Kidney tubule cell (primary cell): ENCODE data around the gene KCTD1.

ENCODE experiments used
- DNase-seq: peaks from one replicate; pipeline ENCODE4 v3.0.0-alpha.2; 2018; ENCODE audit warnings: low spot score

KCTD1 gene

GRCh38 chr18:26524002-26524401 lies 24.4 kb downstream of the KCTD1 start:
- DNase-seq: no peak

DNA sequence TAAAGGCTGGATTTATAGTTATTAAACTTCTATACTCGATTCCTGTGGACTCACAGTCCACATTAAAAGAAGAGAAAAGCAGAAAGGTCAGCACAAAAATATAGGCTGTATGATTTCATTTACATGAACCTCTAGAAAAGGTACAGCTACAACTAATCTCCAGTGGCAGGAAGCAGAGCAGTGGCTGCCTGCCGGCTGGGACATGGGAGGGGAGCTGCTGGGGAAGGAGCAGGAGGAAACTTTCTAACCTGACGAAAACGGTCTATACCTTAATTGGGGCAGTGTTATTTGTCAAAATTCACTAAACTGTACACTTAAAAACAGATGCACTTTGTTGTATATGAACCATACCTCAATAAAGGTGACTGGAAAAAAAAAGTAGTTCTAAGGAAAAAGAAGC lies 26.7 kb downstream of the KCTD1 start:
- no peak for DNase-seq

DNA sequence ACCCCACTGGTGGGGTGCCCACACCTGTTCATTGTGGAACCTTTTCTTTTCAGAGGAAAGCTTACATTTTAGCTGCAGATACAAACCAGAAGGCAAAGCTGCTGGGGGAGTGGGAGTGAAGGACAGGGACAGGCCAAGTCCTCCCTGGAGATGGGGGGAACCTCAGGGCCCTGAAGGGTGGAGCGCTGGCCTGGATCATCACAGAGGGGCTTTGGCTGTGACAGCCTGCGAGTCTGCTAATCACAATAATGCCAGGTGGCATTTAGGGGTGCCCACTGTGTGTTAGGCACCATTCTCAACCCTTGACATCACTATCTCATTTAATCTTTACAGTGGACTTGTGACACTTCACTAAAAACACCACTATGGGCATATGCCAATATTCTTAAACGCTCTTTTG lies 27.4 kb downstream of the KCTD1 start:
- DNase-seq: no peak

GRCh38 chr18:26519114-26519513 lies 29.2 kb downstream of the KCTD1 start:
- DNase-seq: no peak

DNA sequence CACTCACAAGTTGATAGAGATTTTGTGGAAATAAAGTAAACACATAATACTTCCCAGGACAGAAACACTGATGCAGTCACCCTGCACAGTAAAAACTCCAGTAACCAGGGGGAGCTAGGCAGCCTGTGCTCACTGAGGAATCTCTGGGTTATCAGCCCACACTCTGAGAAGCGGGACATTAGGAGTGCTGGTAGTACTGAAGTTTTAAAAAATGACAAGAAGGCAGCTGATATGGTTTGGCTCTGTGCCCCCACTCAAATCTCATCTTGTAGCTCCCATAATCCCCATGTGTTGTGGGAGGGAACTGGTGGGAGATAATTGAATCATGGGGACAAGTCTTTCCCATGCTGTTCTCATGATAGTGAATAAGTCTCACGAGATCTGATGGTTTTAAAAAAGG lies 31.4 kb downstream of the KCTD1 start:
- no peak for DNase-seq

GRCh38 chr18:26515643-26516487 lies 32.5 kb downstream of the KCTD1 start:
- no peak for DNase-seq

GRCh38 chr18:26511339-26512071 lies 36.8 kb downstream of the KCTD1 start:
- peak; percentile 78 for DNase-seq

DNA sequence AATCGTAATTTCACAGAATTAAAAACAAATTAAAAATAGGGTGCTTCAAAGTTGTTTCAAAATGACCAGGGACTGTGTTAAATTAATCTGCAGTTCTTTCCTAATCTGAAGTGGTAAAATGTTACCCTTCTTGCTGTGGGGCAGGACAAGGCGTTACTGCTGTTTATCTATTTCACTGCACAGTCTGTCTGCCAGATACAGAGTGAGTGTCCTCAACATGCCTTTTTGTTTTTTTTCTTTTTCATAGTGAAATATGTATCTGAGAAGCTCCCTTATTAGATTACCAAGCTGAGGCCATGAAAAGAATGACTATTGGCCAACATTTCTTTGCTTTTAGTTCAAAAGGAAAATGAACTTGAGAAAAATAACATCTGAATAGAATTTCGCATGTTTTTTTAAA lies 38.0 kb downstream of the KCTD1 start:
- DNase-seq: no peak

DNA sequence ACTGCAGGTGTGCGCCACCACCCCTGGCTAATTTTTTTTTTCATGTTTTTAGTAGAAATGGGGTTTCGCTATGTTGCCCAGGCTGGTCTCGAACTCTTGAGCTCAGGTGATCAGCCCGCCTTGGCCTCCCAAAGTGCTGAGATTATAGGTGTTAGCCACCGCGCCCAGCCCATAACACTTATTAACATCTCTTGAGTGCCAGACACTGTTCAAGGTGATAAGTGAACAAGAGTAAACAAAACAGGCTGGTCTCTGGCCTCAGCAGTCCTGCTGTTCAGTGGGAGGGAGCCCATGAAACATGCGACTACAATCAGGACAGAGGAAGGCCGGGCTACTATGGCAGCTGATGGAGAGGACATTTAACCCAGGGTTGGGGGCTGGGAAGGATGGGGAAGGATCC lies 42.3 kb downstream of the KCTD1 start:
- DNase-seq: no peak

- DNase-seq: no peak
Observed at GRCh38 chr18:26504831-26505230, 43.5 kb downstream of the KCTD1 start.

DNA sequence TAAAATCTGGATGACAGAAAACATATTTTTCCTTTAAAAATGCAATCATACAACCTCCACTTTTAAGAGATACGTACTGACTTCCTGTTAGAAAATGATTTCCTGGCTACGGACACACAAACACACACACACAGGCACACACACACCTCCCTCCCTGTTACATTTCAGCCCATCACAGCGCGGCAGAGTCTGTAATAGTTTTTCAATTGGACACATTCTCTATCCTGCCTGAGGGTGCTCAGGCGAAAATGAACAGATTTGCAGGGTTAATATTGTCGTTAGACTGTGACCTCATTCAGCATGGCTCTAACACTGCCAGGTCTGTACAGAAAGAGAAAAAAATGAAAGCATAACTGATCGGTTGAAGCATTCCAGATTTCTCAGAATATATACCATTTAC lies 45.0 kb downstream of the KCTD1 start:
- peak; percentile 78 for DNase-seq

DNA sequence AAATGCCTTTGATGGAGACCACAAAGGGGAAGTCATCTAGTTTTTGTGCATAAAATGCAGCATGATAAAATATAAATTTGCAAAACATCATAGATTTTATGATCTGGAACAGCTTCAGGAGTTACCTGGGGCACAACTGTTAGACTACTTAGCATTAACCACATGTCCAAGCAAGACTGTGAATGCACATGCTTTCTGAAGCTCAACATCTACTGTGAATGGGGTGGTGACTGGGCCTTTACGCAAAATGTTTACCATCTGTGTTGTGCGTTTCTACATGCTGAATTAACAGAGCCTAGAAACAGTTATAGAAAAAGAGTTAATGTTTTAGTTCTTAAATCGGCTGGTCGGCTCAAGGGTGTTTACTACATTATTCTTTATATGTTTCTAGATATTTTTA lies 45.5 kb downstream of the KCTD1 start:
- DNase-seq: no peak

DNA sequence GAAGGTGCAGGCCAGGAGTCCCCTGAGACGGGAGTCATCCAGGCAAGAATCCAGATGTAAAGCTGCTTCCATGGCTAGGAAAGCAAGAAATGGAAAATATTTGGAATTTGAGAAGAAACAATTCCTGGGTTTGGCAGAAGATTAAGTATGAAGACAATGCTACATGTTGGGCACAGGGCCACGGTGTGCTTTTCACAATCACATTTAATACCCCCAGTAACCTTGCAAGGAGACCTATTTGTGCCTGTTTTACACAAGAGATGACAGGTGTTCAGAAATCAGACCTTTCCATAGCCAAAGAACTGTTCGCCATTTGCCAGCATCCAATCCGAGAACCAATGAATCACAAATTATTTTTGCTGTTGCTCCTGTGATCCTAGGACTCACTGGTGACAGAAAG lies 50.5 kb downstream of the KCTD1 start:
- DNase-seq: no peak

DNA sequence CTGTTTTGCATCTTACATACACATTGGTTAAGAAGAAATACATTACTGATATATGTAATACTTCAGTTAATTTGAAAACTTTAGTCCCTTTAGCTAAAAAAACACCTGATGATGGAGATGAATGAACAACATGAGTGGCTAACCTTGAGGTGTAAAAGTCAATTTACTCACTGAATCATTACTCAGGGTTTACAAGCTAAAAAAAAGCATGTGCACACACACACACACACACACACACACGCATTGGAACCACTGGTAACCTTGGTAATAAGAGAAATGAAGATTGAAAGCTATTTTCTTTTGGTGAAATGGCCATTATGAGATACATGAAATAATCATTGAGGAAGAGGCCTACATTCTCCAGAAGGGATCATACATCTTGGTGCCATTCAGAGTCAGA lies 51.8 kb downstream of the KCTD1 start:
- no peak for DNase-seq

DNA sequence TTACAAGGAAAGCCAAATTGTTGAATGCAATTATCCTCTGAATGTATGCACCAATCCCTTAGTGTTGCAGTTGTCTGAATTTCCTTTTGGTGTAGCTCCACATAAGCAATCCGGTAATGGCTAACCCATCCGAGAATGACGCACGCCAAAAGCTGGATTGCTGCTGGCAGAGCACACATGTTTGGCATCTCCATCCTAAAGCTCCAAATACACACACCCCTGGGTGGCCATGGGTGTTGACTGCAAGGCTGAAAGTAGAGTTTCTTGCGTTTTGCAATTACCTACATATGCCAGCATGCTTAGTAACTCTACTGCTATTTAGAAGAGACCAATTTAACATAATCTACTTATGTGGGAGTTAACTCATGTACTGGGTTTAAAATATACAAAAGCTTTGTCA lies 53.1 kb downstream of the KCTD1 start:
- no peak for DNase-seq

GRCh38 chr18:26493021-26493420 lies 55.3 kb downstream of the KCTD1 start:
- no peak for DNase-seq

DNA sequence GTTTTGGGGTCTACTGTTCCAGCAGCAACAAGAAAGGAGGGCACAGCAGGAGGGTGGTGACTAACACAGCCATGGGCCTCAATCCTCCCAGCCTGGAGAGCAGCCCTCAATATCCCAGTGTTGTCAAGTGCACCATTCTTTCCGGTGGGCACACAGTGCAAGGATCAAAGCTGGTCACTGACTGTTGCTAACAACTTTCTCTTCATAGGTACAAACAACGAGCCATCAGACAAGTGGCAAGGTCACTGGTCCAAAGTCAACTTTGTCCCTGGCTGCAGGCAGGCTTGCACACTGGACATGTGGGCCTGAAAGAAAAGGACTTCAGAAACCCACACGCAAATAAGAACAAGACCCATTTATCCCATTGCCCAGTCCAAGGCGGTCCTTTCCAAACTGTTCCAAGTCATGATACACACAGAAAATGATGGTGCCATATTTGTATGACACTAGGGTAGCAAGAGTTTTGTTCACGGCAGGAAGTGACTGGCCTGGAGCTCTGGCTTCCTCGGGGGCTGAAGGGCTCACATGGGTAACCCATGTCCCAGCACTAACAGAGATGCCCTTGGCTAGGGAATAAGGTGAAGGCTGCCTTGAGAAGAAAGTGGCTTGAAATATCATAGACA lies 57.0 kb downstream of the KCTD1 start:
- DNase-seq: no peak

DNA sequence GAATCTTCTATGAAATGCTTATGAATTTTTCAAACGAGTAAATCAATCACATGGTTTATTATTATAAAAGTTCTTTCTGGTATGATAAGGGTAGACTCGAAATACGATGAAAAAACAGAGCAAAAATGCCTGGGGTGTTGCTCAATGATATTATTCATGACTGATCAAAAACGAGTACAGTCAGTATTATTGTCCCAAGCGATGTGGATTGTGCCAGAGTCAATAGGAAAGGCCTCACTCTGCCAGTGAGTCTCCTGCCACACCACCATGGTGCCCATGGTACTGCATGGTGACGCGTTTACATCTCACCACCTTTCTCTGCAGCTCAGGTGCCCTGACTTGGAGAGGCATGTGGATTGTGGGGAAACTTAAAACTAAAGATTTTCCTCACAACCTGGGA lies 58.5 kb downstream of the KCTD1 start:
- DNase-seq: no peak

DNA sequence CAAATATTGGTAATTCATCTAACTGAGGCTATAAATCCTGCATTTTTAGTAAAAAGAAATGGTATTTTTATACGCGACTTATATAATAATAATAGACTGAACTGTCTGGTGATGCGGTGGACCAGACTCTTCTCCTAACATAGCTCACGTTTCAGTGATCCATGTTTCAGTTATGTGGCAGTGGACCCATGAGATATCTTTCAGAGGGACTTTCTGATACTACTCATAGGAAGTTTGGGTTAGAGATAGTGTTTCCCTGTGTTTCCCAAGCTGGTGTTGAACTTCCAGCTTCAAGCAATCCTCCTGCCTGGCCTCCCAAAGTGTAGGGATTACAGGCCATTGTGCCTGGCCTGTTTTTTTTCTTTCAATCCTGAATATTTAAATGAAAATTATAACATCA lies 59.2 kb downstream of the KCTD1 start:
- no peak for DNase-seq

DNA sequence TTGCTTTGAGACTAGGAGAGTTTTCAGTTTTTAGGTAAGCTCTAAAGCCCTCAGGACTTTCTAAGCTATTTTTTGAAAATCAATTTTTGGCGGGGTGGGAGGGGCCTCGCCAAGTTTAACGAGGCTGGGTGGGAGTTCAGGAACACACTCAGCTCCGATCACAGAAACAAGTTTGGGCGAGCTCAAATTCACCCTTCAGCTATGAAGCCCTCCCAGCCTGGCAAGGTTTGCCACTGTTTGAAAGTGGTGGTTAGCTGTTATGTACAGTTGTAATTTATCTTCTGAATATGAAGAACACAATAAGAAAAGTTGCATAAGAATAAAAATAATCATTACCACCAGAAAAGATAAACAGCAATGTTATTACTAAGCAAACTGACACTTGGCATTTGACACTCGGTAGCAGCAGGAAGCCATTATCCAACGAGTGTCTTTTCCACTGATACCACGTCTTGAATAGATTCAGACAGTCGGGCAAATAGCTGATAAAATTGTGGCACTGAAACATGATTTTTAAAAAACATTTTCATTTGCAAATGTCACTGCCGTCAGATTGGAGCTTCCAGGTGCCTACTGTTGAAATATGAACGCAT lies 59.8 kb downstream of the KCTD1 start:
- no peak for DNase-seq

DNA sequence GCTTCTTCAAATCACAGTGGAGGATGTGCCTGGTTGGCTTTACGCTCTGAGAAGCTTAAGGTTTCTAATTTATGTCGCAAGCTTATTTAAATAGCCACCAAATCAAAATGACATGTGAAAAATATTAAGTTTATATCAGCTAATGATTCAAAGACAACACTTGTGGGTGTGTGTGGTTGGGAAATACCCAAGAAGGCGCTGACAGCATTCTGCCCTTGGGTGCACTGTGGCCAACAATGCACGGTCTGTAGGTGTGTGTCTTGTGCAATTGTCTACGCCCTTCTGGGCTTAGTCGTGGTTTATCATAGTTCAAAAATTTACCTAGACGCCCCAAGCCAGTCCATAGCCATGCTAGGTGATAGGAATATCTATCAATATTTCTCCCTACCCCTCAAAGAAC lies 60.9 kb downstream of the KCTD1 start:
- peak; percentile 90 for DNase-seq

GRCh38 chr18:26483633-26484032 lies 64.7 kb downstream of the KCTD1 start:
- no peak for DNase-seq

GRCh38 chr18:26482569-26482968 lies 65.8 kb downstream of the KCTD1 start:
- DNase-seq: peak; percentile 73
